ENCODE results near the gene ATXN1. TPM values are rescaled to one million over a fixed set of nuclear protein-coding genes. Genes with fewer than 3 reads are reported as not detected.

ATXN1 gene
- total and polyA plus RNA-seq, 2 of the 13 experiments (the other 11 are each of a cell fraction or from before 2014, with no cell fraction given): 20.7 to 39.5 TPM

- no peaks in the 10 kb centered on the region for H3K36me3 ChIP-seq (replicated peaks in 1 of 2; ENCODE audit: control insufficient read depth in 1 of 2, insufficient read depth in 2 of 2, low read length in 2 of 2)
- ChIA-PET POLR2A (no interaction called here), CTCF (ENCODE audit: low intra/inter-chr PET ratio, low total read pairs) (no interaction called here)
- intact Hi-C loops (cut with micrococcal nuclease; ENCODE audit: unreplicated experiment) (no loop called here), in situ Hi-C loops (cut with HindIII; ENCODE audit: extremely low pct_ligation_motif_present, low pct_unique_long_range_greater_than_20kb) (no loop called here)
- no peak for ATAC-seq
- DNase-seq (ENCODE audit: low spot score): no peak
- TF ChIP-seq HMGA1 (CRISPR knock-in tag; conservative IDR thresholded peaks at IDR 0.05): no peak
- no peak for TF ChIP-seq TGIF2 (CRISPR knock-in tag; IDR thresholded peaks at IDR 0.05)
- TF ChIP-seq RORA (CRISPR knock-in tag; IDR thresholded peaks at IDR 0.05): no peak
- no peak for TF ChIP-seq ZNF891 (CRISPR knock-in tag; IDR thresholded peaks at IDR 0.05)
- TF ChIP-seq PLRG1 (conservative IDR thresholded peaks at IDR 0.05): no peak
- no peak for TF ChIP-seq MBNL3 (CRISPR knock-in tag; conservative IDR thresholded peaks at IDR 0.05)
- TF ChIP-seq SMARCE1 (IDR thresholded peaks at IDR 0.05; ENCODE audit: borderline replicate concordance): no peak
- TF ChIP-seq ZNF83 (CRISPR knock-in tag; IDR thresholded peaks at IDR 0.05; ENCODE audit: borderline replicate concordance): no peak
- no peak for TF ChIP-seq ZNF367 (CRISPR knock-in tag; IDR thresholded peaks at IDR 0.05; ENCODE audit: borderline replicate concordance)
- no peak for TF ChIP-seq SUZ12 (IDR thresholded peaks at IDR 0.05; ENCODE audit: low read depth, low read length)
- TF ChIP-seq UBTF (CRISPR knock-in tag; IDR thresholded peaks at IDR 0.05): no peak
- no peak for TF ChIP-seq KLF13 (CRISPR knock-in tag; IDR thresholded peaks at IDR 0.05)
- H3K4me3 ChIP-seq (replicated peaks in 1 of 3; ENCODE audit: insufficient read depth in 1 of 3, low read depth in 2 of 3, low read length in 3 of 3): no peak overlapping the region
- no peak overlapping the region for H3K9ac ChIP-seq (ENCODE audit: insufficient read depth, low read depth, low read length)
- no peak for FAIRE-seq
- 97% methylated on average over 2 of the region's 2 CpGs for WGBS (ENCODE audit: low lambda C conversion rate)
- H3K4me1 ChIP-seq (ENCODE audit: insufficient read depth, low read length): peaks cover 17% of the 10 kb centered on the region
- H2AFZ ChIP-seq (ENCODE audit: low read length): no peak overlapping the region
- no peaks in the 10 kb centered on the region for H3K79me2 ChIP-seq (ENCODE audit: insufficient read depth, low read length)
- H3K27me3 ChIP-seq (ENCODE audit: control insufficient read depth in 1 of 2, insufficient read depth in 2 of 2, low read length in 2 of 2): no peaks in the 10 kb centered on the region
- no peak overlapping the region for H3K4me2 ChIP-seq (ENCODE audit: low read depth, low read length)
- no peak overlapping the region for H3K27ac ChIP-seq (ENCODE audit: extremely low read length, insufficient read depth, low read length)
- H3K9me3 ChIP-seq (ENCODE audit: low read length): no peaks in the 10 kb centered on the region
- BruUV-seq (replicated peaks): no TSS peak
- peaks cover 4% of the 10 kb centered on the region; the same call in 1 of the 2 replicates for H4K20me1 ChIP-seq (ENCODE audit: insufficient read depth, low read length)
These were observed 308.9 kb downstream of the ATXN1 start for GRCh38 chr6:16452348-16452747.
